CD14-positive monocyte (primary cell): ENCODE results near the gene FAAP100. TPM values are rescaled to one million over a fixed set of nuclear protein-coding genes. Genes with fewer than 3 reads are reported as not detected.

Experiments
- DNase-seq, 3 donors: peaks; one replicate each; pipeline ENCODE4 v3.0.0-alpha.2; 2011 to 2022
- H2AFZ ChIP-seq: 2 replicates; pipeline ENCODE4 v1.6.0; 2012; ENCODE audit warnings: mild to moderate bottlenecking, low read depth, low read length, inconsistent platforms; ENCODE audit not compliant: insufficient read depth, poor library complexity, severe bottlenecking
- H3K27ac ChIP-seq, 2 donors: 1 replicate in 1 of 2; 2 replicates in 1 of 2; pipeline ENCODE4 v1.5.1; 2012 to 2013; ENCODE audit warnings: low read length in 2 of 2, control low read depth in 1 of 2, inconsistent platforms in 1 of 2, low read depth in 1 of 2, mild to moderate bottlenecking in 1 of 2
- H3K27me3 ChIP-seq, 2 donors: one replicate each; pipeline versions ENCODE4 v1.6.0 to v1.6.1; 2011 to 2013; ENCODE audit warnings: low read length in 2 of 2; ENCODE audit not compliant: control insufficient read depth in 2 of 2, insufficient read depth in 2 of 2
- H3K36me3 ChIP-seq, 2 donors: replicated peaks in 1 of 2; 1 replicate in 1 of 2; 2 replicates in 1 of 2; pipeline versions ENCODE4 v1.5.1 to v1.6.1; 2012 to 2013; ENCODE audit warnings: low read length in 2 of 2, control low read depth in 1 of 2, inconsistent platforms in 1 of 2, mild to moderate bottlenecking in 1 of 2; ENCODE audit not compliant: insufficient read depth in 2 of 2, control insufficient read depth in 1 of 2
- H3K4me1 ChIP-seq, 2 donors: 1 replicate in 1 of 2; 2 replicates in 1 of 2; pipeline versions ENCODE4 v1.5.1 to v1.6.1; 2012 to 2013; ENCODE audit warnings: low read length in 2 of 2, control low read depth in 1 of 2, inconsistent platforms in 1 of 2, mild to moderate bottlenecking in 1 of 2, moderate library complexity in 1 of 2; ENCODE audit not compliant: insufficient read depth in 2 of 2, control insufficient read depth in 1 of 2
- H3K4me2 ChIP-seq: replicated peaks from 2 replicates; pipeline ENCODE3; 2012; ENCODE audit warnings: low read length, moderate library complexity, mild to moderate bottlenecking; ENCODE audit not compliant: poor library complexity, severe bottlenecking; ENCODE audit errors: extremely low read depth
- H3K4me3 ChIP-seq, 3 experiments: fragments of 200-600 bp in 1 of 3; sonication (generic) in 1 of 3; replicated peaks in 1 of 3; 1 replicate in 2 of 3; 2 replicates in 1 of 3; pipeline ENCODE4 v1.5.1; 2011 to 2013; ENCODE audit warnings: low read length in 3 of 3, mild to moderate bottlenecking in 3 of 3, control low read depth in 2 of 3, low read depth in 2 of 3, inconsistent platforms in 1 of 3, moderate library complexity in 1 of 3
- H3K79me2 ChIP-seq: 2 replicates; pipeline ENCODE4 v1.6.0; 2012; ENCODE audit warnings: mild to moderate bottlenecking, control low read depth, inconsistent platforms, low read length, moderate library complexity; ENCODE audit not compliant: insufficient read depth
- H3K9ac ChIP-seq: 2 replicates; pipeline ENCODE4 v1.6.0; 2017; ENCODE audit warnings: low read length, mild to moderate bottlenecking; ENCODE audit not compliant: insufficient read depth, poor library complexity, severe bottlenecking
- H3K9me3 ChIP-seq, 2 donors: replicated peaks in 1 of 2; 1 replicate in 1 of 2; 2 replicates in 1 of 2; pipeline versions ENCODE4 v1.5.1 to v1.6.1; 2012 to 2013; ENCODE audit warnings: low read length in 2 of 2, control low read depth in 1 of 2; ENCODE audit not compliant: control insufficient read depth in 1 of 2, insufficient read depth in 1 of 2
- H4K20me1 ChIP-seq: 2 replicates; pipeline ENCODE4 v1.6.0; 2012; ENCODE audit warnings: mild to moderate bottlenecking, low read length, control low read depth, moderate library complexity; ENCODE audit not compliant: insufficient read depth
- H3K27ac Mint-ChIP-seq, 7 donors: one replicate each; pipeline ENCODE4 v1.8.0; 2020; ENCODE audit warnings: mild to moderate bottlenecking in 7 of 7, mixed read lengths in 7 of 7, moderate library complexity in 6 of 7, inconsistent platforms in 2 of 7
- H3K27me3 Mint-ChIP-seq, 3 donors: one replicate each; pipeline ENCODE4 v1.8.0; 2021 to 2022; ENCODE audit warnings: low read depth in 3 of 3, mild to moderate bottlenecking in 3 of 3, mixed read lengths in 3 of 3, moderate library complexity in 3 of 3, inconsistent platforms in 1 of 3
- H3K36me3 Mint-ChIP-seq, 2 donors: one replicate each; pipeline ENCODE4 v1.8.0; 2020; ENCODE audit warnings: mixed read lengths in 2 of 2, inconsistent platforms in 1 of 2, mild to moderate bottlenecking in 1 of 2
- H3K4me1 Mint-ChIP-seq: one replicate; pipeline ENCODE4 v1.8.0; 2020; ENCODE audit warnings: mild to moderate bottlenecking, mixed read lengths
- H3K4me3 Mint-ChIP-seq, 2 donors: one replicate each; pipeline ENCODE4 v1.8.0; 2020; ENCODE audit warnings: mild to moderate bottlenecking in 2 of 2, mixed read lengths in 2 of 2, moderate library complexity in 1 of 2
- H3K9me3 Mint-ChIP-seq, 7 donors: one replicate each; pipeline ENCODE4 v1.8.0; 2020 to 2022; ENCODE audit warnings: mixed read lengths in 7 of 7, mild to moderate bottlenecking in 6 of 7, moderate library complexity in 6 of 7, inconsistent platforms in 2 of 7
- CTCF ChIP-seq: fragments of 200-600 bp; IDR thresholded peaks from one replicate; pipeline ENCODE4 v1.8.0; 2022; ENCODE audit warnings: antibody characterized with exemption, mild to moderate bottlenecking
- WGBS: methylation state at CpG from one replicate; pipeline ENCODE4 v1.1.5; 2013; ENCODE audit warnings: missing lambda C conversion rate; ENCODE audit not compliant: insufficient coverage; 5-methylcytosine and 5-hydroxymethylcytosine counted together
- intact Hi-C, 2 donors: fragments of 100-400 bp; cut with micrococcal nuclease; formaldehyde crosslinking; loops; one replicate each; pipeline versions ENCODE4 v1.15.0 to v1.15.1; 2023
- polyA plus RNA-seq, 3 donors: library from polyadenylated mRNA; depleted of rRNA in 1 of 3; unstranded in 2 of 3; stranded (reverse) in 1 of 3; fragments of 300-500 nt in 2 of 3; fragments of >200 nt in 1 of 3; fragmentation: Illumina TruSeq in 2 of 3; gene quantifications; 1 replicate in 2 of 3; 2 replicates in 1 of 3; pipeline ENCODE4 v1.2.3, GENCODE V29; 2012 to 2021

FAAP100 gene
- polyA plus RNA-seq, 3 donors = 10.3 to 37.6 (median 13.9) TPM

DNA sequence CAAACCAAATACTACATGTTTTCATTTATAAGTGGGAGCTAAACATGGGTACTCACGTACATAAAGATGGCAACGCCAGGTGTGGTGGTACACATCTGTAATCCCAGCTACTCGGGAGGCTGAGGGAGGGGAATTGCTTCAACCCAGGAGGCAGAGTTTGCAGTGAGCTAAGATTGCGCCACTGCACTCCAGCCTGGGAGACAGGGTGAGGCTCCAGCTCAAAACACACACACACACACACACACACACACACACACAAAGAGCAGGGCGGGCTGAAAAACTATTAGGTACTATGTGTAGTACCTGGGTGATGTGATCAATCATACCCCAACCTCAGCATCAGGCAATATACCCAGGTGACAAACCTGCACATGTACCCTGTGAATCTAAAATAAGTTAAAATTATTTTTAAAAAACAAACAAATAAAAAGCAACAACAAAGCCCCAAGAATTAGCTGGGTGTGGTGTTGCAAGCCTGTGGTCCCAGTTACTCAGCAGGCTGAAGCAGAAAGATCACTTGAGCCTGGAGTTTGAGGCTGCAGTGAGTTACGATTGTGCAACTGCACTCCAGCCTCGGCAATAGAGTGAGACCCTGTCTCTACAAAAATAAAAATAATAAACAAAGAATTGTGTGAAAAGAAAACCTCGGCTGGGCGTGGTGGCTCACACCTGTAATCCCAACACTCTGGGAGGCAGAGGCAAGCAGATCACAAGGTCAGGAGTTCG is 11.9 kb upstream of the FAAP100 start:
- Histone ChIP-seq H3K36me3 (peaks cover 23 to 44% of the 10 kb centered on the region in 2 donors), H3K4me1 (peaks cover 85 to 87% of the 10 kb centered on the region in 2 donors), H3K79me2 (peaks cover 51% of the 10 kb centered on the region), H3K9ac (peak overlapping the region; percentile 0), H4K20me1 (no peaks in the 10 kb centered on the region), H3K27me3 (no peaks in the 10 kb centered on the region), H3K4me3 (peak overlapping the region in 2 of 3 experiments; percentile 1 to 49), H3K9me3 (no peaks in the 10 kb centered on the region), H2AFZ (no peak overlapping the region), H3K4me2 (peak overlapping the region; percentile 51), H3K27ac (peak overlapping the region; percentile 77 to 94)
- H3K36me3 Mint-ChIP-seq = peaks cover 42 to 65% of the 10 kb centered on the region in 2 donors
- DNase-seq = peak; percentile 73 to 81 (median 78)
- H3K27ac Mint-ChIP-seq = peak overlapping the region; percentile 86 to 99 (median 92)
- H3K9me3 Mint-ChIP-seq = peaks cover 0 to 3% (median 0%) of the 10 kb centered on the region in 7 donors
- WGBS = 24% methylated on average over 3 of the region's 10 CpGs
- intact Hi-C loops = no loop called here
- peaks cover 0 to 2% (median 0%) of the 10 kb centered on the region in 3 donors for H3K27me3 Mint-ChIP-seq
- H3K4me3 Mint-ChIP-seq = peak overlapping the region in 1 of 2 donors; percentile 53
- no peak for TF ChIP-seq CTCF
- peaks cover 84% of the 10 kb centered on the region for H3K4me1 Mint-ChIP-seq

DNA sequence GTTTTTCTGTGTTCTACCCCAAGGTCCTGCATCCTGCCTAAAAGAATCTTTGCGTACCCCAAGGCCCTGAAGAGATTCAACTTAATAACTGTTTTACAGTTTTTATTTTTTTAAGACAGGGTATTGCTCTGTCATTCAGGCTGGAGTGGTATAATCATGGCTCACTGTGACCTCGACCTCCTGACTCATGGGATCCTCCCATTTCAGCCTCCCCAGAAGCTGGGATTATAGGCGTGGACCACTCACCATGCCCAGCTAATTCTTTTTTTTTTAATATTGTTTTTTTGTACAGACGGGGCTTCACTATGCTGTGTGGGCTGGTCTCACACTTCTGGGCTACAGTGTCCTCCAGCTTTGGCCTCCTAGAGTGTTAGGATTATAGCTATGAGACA is 9.3 kb upstream of the FAAP100 start:
- peaks cover 41 to 66% of the 10 kb centered on the region in 2 donors for H3K36me3 Mint-ChIP-seq
- TF ChIP-seq CTCF = no peak
- peaks cover 0 to 3% (median 0%) of the 10 kb centered on the region in 7 donors for H3K9me3 Mint-ChIP-seq
- DNase-seq = peak; percentile 43 to 71 (median 52)
- intact Hi-C loops = loop anchor here in 1 of 2 donors (2.0 kb wide), 1 partner anchor 47 kb away; no protein-coding TSS in a partner anchor
- Histone ChIP-seq H3K4me1 (peaks cover 86 to 99% of the 10 kb centered on the region in 2 donors), H3K9ac (peak overlapping the region; percentile 56), H3K36me3 (peaks cover 34 to 44% of the 10 kb centered on the region in 2 donors), H3K27ac (peak overlapping the region; percentile 80 to 94), H2AFZ (no peak overlapping the region), H3K9me3 (no peaks in the 10 kb centered on the region), H4K20me1 (peaks cover 25% of the 10 kb centered on the region), H3K4me3 (peak overlapping the region in 1 of 3 experiments; percentile 65), H3K4me2 (peak overlapping the region; percentile 75), H3K27me3 (no peaks in the 10 kb centered on the region), H3K79me2 (peaks cover 76% of the 10 kb centered on the region)
- peaks cover 0 to 2% (median 0%) of the 10 kb centered on the region in 3 donors for H3K27me3 Mint-ChIP-seq
- peak overlapping the region; percentile 70 to 91 for H3K4me3 Mint-ChIP-seq
- peaks cover 91% of the 10 kb centered on the region for H3K4me1 Mint-ChIP-seq
- peak overlapping the region; percentile 94 to 99 (median 98) for H3K27ac Mint-ChIP-seq
- 17% methylated on average over 1 of the region's 4 CpGs for WGBS
